T-helper 1 cell treated with Interleukin-12 subunit alpha and Interleukin-12 subunit beta and Interleukin-4 antibody, amounts not matched to agents 30 μg/mL and 1 μg/mL, for 36 hours (primary cell): ENCODE data around the gene CPB2.

Experiments used
- H3K27ac Mint-ChIP-seq: one replicate; pipeline ENCODE4 v1.8.0; 2021; ENCODE audit warnings: mild to moderate bottlenecking, mixed read lengths
- H3K27me3 Mint-ChIP-seq: one replicate; pipeline ENCODE4 v1.8.0; 2021; ENCODE audit warnings: low read depth, mixed read lengths
- H3K36me3 Mint-ChIP-seq: one replicate; pipeline ENCODE4 v1.8.0; 2021; ENCODE audit warnings: low read depth, mixed read lengths
- H3K4me1 Mint-ChIP-seq: one replicate; pipeline ENCODE4 v1.8.0; 2021; ENCODE audit warnings: low read depth, mixed read lengths
- H3K4me3 Mint-ChIP-seq: one replicate; pipeline ENCODE4 v1.8.0; 2021; ENCODE audit warnings: mild to moderate bottlenecking, moderate library complexity, mixed read lengths
- H3K9me3 Mint-ChIP-seq: one replicate; pipeline ENCODE4 v1.8.0; 2021; ENCODE audit warnings: mixed read lengths

The CPB2 gene

DNA sequence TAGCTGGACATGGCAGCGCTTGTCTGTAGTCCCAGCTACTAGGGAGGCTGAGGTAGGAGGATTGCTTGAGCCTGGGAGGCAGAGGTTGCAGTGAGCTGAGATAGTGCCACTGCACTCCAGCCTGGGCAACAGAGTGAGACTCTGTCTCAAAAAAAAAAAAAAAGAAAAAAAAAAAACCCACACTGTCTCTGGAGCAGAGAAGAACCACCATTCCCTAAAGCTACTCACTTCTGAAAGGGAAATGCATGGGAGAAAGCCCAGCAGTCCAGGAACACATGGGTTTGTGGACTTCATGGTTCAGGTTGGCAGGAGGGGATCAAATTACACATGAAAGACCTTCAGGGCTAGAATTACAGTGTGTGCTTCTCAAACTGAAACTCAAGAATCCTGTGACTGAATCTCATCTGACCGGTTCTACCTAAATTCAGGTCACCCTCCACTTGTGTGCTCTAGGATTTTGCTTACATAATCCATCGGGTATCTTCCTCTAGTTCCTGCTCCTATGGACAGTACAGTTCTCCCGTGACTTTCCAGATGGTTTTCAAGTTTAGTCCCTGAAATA, 30.2 kb upstream of the CPB2 start:
- H3K27me3 Mint-ChIP-seq, result no peaks in the 10 kb centered on the region
- no peak overlapping the region for H3K4me3 Mint-ChIP-seq
- H3K9me3 Mint-ChIP-seq, result no peaks in the 10 kb centered on the region
- H3K27ac Mint-ChIP-seq, result no peak overlapping the region
- peaks cover 22% of the 10 kb centered on the region for H3K4me1 Mint-ChIP-seq
- peaks cover 76% of the 10 kb centered on the region for H3K36me3 Mint-ChIP-seq

- H3K27me3 Mint-ChIP-seq, result no peaks in the 10 kb centered on the region
- no peaks in the 10 kb centered on the region for H3K9me3 Mint-ChIP-seq
- H3K36me3 Mint-ChIP-seq, result peaks cover 77% of the 10 kb centered on the region
- no peak overlapping the region for H3K27ac Mint-ChIP-seq
- H3K4me3 Mint-ChIP-seq, result no peak overlapping the region
- H3K4me1 Mint-ChIP-seq, result peaks cover 22% of the 10 kb centered on the region
Observed at GRCh38 chr13:46134494-46134893, 29.7 kb upstream of the CPB2 start.

DNA sequence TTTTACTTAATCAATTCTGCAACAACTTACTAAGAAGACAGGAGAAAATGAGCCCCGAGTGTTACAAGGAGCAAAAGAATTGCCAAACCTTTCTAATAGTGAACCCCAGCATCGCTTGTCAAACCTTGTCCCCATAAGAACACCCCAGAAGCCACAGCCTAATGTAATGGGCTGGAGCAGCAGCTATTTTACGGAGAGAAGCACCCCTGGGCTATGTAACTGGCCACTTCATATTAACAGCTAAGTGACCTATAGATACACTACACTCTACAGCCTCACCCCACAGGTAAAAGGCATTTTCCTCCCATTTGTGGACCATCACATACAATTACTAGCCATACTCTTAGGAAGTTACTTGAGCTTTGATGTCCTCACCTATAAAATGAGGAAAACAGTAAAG, 27.3 kb upstream of the CPB2 start:
- Mint-ChIP-seq H3K27ac (no peak overlapping the region), H3K4me1 (peaks cover 20% of the 10 kb centered on the region), H3K36me3 (peaks cover 78% of the 10 kb centered on the region), H3K27me3 (no peaks in the 10 kb centered on the region), H3K9me3 (no peaks in the 10 kb centered on the region), H3K4me3 (no peak overlapping the region)

GRCh38 chr13:46131705-46132104, 26.9 kb upstream of the CPB2 start:
- no peaks in the 10 kb centered on the region for H3K27me3 Mint-ChIP-seq

GRCh38 chr13:46129955-46130618, 25.3 kb upstream of the CPB2 start:
- Mint-ChIP-seq H3K4me1 (peaks cover 31% of the 10 kb centered on the region), H3K27me3 (no peaks in the 10 kb centered on the region), H3K36me3 (peaks cover 76% of the 10 kb centered on the region), H3K4me3 (no peak overlapping the region), H3K9me3 (no peaks in the 10 kb centered on the region), H3K27ac (peak overlapping the region; percentile 49)

More at GRCh38 chr13:46131705-46132104, 26.9 kb upstream of the CPB2 start:
- peaks cover 22% of the 10 kb centered on the region for H3K4me1 Mint-ChIP-seq
- H3K36me3 Mint-ChIP-seq, result peaks cover 78% of the 10 kb centered on the region
- H3K9me3 Mint-ChIP-seq, result no peaks in the 10 kb centered on the region
- no peak overlapping the region for H3K27ac Mint-ChIP-seq
- no peak overlapping the region for H3K4me3 Mint-ChIP-seq

DNA sequence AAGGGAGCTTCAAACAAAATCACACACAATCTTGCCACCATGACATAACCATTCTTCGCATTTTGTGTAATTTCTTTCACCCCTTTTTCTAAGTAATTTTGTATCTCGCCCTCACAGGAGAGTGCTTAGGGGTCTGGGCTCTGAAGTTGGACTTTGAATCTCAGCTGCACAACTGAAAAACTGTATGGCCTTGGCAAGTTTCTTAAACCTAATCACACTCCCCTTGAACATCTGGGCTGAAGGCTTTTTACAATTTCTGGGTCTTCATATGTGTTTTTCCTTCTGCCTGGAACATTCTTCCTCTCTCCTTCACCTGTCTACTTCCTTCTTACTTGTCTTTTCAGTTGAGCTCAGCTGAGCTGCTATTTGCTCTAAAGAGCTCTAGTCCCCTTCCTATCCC, 24.3 kb upstream of the CPB2 start:
- H3K4me1 Mint-ChIP-seq, result peaks cover 37% of the 10 kb centered on the region
- peaks cover 73% of the 10 kb centered on the region for H3K36me3 Mint-ChIP-seq
- H3K4me3 Mint-ChIP-seq, result no peak overlapping the region

DNA sequence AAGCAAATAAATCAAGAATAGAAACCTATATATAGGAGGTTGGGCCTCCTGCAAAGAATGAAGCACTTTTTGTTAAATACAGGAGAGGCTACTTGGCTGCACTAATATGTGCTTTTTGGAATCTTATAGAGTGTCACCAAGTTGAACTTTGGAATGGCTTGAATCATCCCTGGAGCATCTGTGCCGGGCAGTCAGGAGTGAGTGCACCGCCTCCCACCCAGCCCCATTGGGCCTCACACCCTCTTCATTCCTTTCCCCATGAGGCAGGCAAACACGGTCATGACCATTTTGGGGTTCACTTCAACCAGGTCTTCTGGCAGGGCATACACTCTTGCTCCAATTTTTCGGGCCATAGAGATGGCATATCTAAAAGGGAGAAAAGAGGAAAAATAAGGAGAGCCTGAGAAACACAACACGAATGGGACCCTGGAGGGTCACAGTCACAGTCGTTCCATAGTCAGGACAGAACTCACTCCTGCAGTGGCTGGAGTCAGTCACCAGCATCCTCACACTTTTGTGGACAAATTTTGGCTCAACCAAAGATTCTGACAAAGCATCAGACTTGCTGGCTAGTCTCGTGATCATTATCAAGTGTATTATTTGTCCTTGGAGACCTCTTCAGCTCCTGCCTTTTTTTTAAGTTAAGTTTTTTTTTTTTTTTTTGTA, 22.7 kb upstream of the CPB2 start:
- peak overlapping the region; percentile 6 for H3K27ac Mint-ChIP-seq
- peaks cover 38% of the 10 kb centered on the region for H3K4me1 Mint-ChIP-seq
- H3K27me3 Mint-ChIP-seq, result no peaks in the 10 kb centered on the region
- H3K36me3 Mint-ChIP-seq, result peaks cover 60% of the 10 kb centered on the region
- H3K9me3 Mint-ChIP-seq, result no peaks in the 10 kb centered on the region
- H3K4me3 Mint-ChIP-seq, result no peak overlapping the region

More for the DNA sequence above, 24.3 kb upstream of the CPB2 start:
- Mint-ChIP-seq H3K27ac (peak overlapping the region; percentile 21), H3K27me3 (no peaks in the 10 kb centered on the region), H3K9me3 (no peaks in the 10 kb centered on the region)

GRCh38 chr13:46126552-46127357, 21.9 kb upstream of the CPB2 start:
- Mint-ChIP-seq H3K4me3 (no peak overlapping the region), H3K9me3 (no peaks in the 10 kb centered on the region), H3K27ac (no peak overlapping the region), H3K27me3 (no peaks in the 10 kb centered on the region), H3K36me3 (peaks cover 53% of the 10 kb centered on the region), H3K4me1 (peaks cover 33% of the 10 kb centered on the region)

DNA sequence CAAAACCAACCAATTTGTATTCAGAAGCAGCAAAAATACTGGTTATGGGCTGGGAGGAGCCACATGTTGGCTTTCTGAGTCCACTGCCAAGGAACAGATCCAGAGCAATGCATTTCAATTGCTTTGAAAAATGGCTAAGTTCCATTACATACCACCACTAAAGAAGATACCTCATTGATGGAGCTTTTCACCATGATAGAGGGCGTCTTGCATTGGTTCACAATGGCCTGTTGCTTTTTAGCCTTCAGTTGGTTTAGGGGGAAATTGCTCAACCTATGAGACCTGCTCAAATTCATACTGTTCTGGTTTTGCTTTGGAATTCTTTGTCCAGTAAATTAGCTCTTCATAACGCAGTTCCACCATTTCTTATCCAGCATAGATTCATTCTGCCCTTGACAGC, 21.2 kb upstream of the CPB2 start:
- Mint-ChIP-seq H3K36me3 (peaks cover 47% of the 10 kb centered on the region), H3K27me3 (no peaks in the 10 kb centered on the region), H3K4me3 (no peak overlapping the region)

GRCh38 chr13:46124967-46125933, 20.4 kb upstream of the CPB2 start:
- Mint-ChIP-seq H3K4me3 (no peak overlapping the region), H3K27me3 (no peaks in the 10 kb centered on the region), H3K36me3 (peaks cover 40% of the 10 kb centered on the region), H3K4me1 (peaks cover 33% of the 10 kb centered on the region), H3K9me3 (no peaks in the 10 kb centered on the region), H3K27ac (peak overlapping the region; percentile 28)

More for the DNA sequence above, 21.2 kb upstream of the CPB2 start:
- Mint-ChIP-seq H3K9me3 (no peaks in the 10 kb centered on the region), H3K4me1 (peaks cover 33% of the 10 kb centered on the region), H3K27ac (peak overlapping the region; percentile 12)

DNA sequence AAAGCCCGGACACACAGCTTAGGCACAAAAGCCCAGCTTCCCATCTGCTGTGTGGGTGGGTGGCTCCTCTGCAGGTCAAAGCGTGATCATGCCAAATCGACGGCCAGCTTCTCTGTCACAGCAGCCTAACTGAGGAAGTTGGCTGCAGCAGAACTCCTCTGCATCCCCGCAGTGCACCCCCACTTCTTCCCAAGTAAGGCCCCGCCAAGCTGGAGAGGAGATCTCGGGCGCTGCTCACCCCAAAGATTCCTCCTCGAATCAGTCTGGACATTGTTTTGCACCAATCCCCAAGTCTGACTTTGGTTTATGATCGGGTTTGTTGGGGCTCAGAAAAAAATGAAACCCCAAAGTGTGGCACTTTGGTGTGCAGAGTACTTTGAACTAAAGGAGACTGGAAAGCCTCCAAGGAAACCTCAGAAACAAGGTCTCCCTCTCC, 19.7 kb upstream of the CPB2 start:
- H3K4me1 Mint-ChIP-seq, result peaks cover 29% of the 10 kb centered on the region
- H3K9me3 Mint-ChIP-seq, result no peaks in the 10 kb centered on the region
- peak overlapping the region; percentile 28 for H3K27ac Mint-ChIP-seq
- H3K36me3 Mint-ChIP-seq, result peaks cover 34% of the 10 kb centered on the region
- H3K4me3 Mint-ChIP-seq, result no peak overlapping the region
- no peaks in the 10 kb centered on the region for H3K27me3 Mint-ChIP-seq

DNA sequence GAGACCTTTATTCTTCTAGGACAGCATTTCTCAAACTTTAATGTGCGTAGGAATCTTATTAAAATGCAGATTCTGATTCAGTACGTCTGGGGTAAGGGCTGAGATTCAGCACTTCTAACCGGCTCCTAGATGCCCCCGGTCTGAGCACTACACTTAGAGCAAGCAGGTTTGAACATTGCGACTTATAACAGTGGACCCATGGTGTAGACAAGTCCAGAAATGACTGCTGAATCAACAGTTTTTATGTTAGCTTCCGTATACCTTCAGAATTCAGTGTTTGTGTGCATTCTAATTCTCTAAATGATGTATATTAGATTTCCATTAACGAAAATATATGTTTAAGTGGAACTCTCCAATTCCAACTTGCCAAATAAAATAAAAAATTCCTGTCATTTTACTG, 17.5 kb upstream of the CPB2 start:
- H3K36me3 Mint-ChIP-seq, result peaks cover 18% of the 10 kb centered on the region
- H3K4me1 Mint-ChIP-seq, result peaks cover 26% of the 10 kb centered on the region
- no peak overlapping the region for H3K4me3 Mint-ChIP-seq
- no peak overlapping the region for H3K27ac Mint-ChIP-seq
- peaks cover 15% of the 10 kb centered on the region for H3K27me3 Mint-ChIP-seq
- H3K9me3 Mint-ChIP-seq, result no peaks in the 10 kb centered on the region

DNA sequence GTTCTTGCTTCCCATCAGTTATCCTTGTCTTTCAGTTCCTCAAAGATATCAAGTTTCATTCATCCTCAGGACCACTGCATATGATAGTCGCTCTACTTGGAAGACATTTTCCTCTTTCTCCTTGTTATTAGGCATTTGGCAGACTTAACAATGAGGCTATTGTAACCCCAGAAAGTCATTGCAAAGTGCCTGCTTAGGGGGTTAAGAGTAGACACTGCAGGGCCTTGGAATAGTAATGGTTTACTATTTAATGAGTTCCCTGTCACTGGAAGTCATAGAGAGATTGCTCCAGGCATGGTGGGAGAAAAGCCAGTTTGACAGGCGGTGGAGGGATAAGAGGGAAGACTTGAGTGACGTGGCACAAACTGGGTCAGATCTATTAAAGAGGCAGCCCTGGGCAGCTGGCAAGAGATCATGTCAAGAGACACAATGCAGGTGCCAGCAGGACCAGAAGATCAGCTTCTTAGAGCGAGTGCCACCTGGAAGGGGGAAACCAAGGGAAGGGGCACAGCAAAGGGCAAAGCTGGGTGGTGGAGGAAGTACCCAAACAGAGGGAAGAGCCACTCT, 16.8 kb upstream of the CPB2 start:
- no peak overlapping the region for H3K27ac Mint-ChIP-seq
- no peaks in the 10 kb centered on the region for H3K9me3 Mint-ChIP-seq
- peaks cover 14% of the 10 kb centered on the region for H3K36me3 Mint-ChIP-seq
- H3K4me3 Mint-ChIP-seq, result no peak overlapping the region
- peaks cover 17% of the 10 kb centered on the region for H3K27me3 Mint-ChIP-seq
- peaks cover 23% of the 10 kb centered on the region for H3K4me1 Mint-ChIP-seq
